ENCODE measurements around the gene IL17B.

The IL17B gene

GRCh38 chr5:149371296-149371962 is 7.7 kb downstream of the IL17B start:
- TF ChIP-seq EZH2phosphoT487 (IDR thresholded peaks at IDR 0.05; ENCODE audit: low read length) (no peak), EZH2 (optimal IDR thresholded peaks at IDR 0.05; ENCODE audit: low read depth, low read length) (no peak), CTCF (IDR thresholded peaks at IDR 0.05; ENCODE audit: low read length) (peak; percentile 72)
- Histone ChIP-seq H3K27ac (ENCODE audit: low read length) (no peak overlapping the region), H4K20me1 (ENCODE audit: insufficient read depth, low read length) (no peaks in the 10 kb centered on the region), H3K4me1 (ENCODE audit: low read length) (peaks cover 22% of the 10 kb centered on the region), H3K4me3 (ENCODE audit: low read length) (no peak overlapping the region), H3K36me3 (replicated peaks; ENCODE audit: insufficient read depth, low read length) (no peaks in the 10 kb centered on the region), H3K4me2 (ENCODE audit: low read depth, low read length) (no peak overlapping the region), H2AFZ (ENCODE audit: low read length) (no peak overlapping the region), H3K9me2 (replicated peaks; ENCODE audit: insufficient read depth, low read length) (no peaks in the 10 kb centered on the region), H3F3A (ENCODE audit: insufficient read depth, low read length) (no peaks in the 10 kb centered on the region; the same call in 1 of the 2 replicates), H3K27me3 (replicated peaks; ENCODE audit: insufficient read depth, low read length) (no peaks in the 10 kb centered on the region), H3K9me3 (replicated peaks; ENCODE audit: insufficient read depth, low read length) (no peaks in the 10 kb centered on the region), H3K9ac (ENCODE audit: low read length) (no peak overlapping the region), H3K79me2 (ENCODE audit: low read length) (no peaks in the 10 kb centered on the region)
- DNase-seq = peak; percentile 73

- Histone ChIP-seq H3K9me2 (replicated peaks; ENCODE audit: insufficient read depth, low read length) (no peaks in the 10 kb centered on the region), H4K20me1 (ENCODE audit: insufficient read depth, low read length) (no peaks in the 10 kb centered on the region), H3K4me2 (ENCODE audit: low read depth, low read length) (no peak overlapping the region), H3K27ac (ENCODE audit: low read length) (no peak overlapping the region), H3K4me3 (ENCODE audit: low read length) (no peak overlapping the region), H3K4me1 (ENCODE audit: low read length) (peaks cover 22% of the 10 kb centered on the region), H3K27me3 (replicated peaks; ENCODE audit: insufficient read depth, low read length) (no peaks in the 10 kb centered on the region), H3K9ac (ENCODE audit: low read length) (no peak overlapping the region), H3K79me2 (ENCODE audit: low read length) (no peaks in the 10 kb centered on the region), H3K36me3 (replicated peaks; ENCODE audit: insufficient read depth, low read length) (no peaks in the 10 kb centered on the region), H2AFZ (ENCODE audit: low read length) (no peak overlapping the region), H3F3A (ENCODE audit: insufficient read depth, low read length) (no peaks in the 10 kb centered on the region; the same call in 1 of the 2 replicates), H3K9me3 (replicated peaks; ENCODE audit: insufficient read depth, low read length) (no peaks in the 10 kb centered on the region)
- no peak for TF ChIP-seq EZH2phosphoT487 (IDR thresholded peaks at IDR 0.05; ENCODE audit: low read length)
- no peak for TF ChIP-seq CTCF (IDR thresholded peaks at IDR 0.05; ENCODE audit: low read length)
- no peak for DNase-seq
Observed at GRCh38 chr5:149370878-149371277, 8.2 kb downstream of the IL17B start.

GRCh38 chr5:149367972-149368645 is 11.0 kb downstream of the IL17B start:
- Histone ChIP-seq H3K36me3 (replicated peaks; ENCODE audit: insufficient read depth, low read length) (no peaks in the 10 kb centered on the region), H3K4me3 (ENCODE audit: low read length) (no peak overlapping the region), H2AFZ (ENCODE audit: low read length) (peak overlapping the region; percentile 65; the same call in 1 of the 2 replicates), H4K20me1 (ENCODE audit: insufficient read depth, low read length) (no peaks in the 10 kb centered on the region), H3K9ac (ENCODE audit: low read length) (no peak overlapping the region), H3K4me2 (ENCODE audit: low read depth, low read length) (peak overlapping the region; percentile 66), H3F3A (ENCODE audit: insufficient read depth, low read length) (no peaks in the 10 kb centered on the region; the same call in 1 of the 2 replicates), H3K79me2 (ENCODE audit: low read length) (no peaks in the 10 kb centered on the region), H3K9me2 (replicated peaks; ENCODE audit: insufficient read depth, low read length) (no peaks in the 10 kb centered on the region), H3K27ac (ENCODE audit: low read length) (no peak overlapping the region), H3K27me3 (replicated peaks; ENCODE audit: insufficient read depth, low read length) (no peaks in the 10 kb centered on the region), H3K9me3 (replicated peaks; ENCODE audit: insufficient read depth, low read length) (no peaks in the 10 kb centered on the region), H3K4me1 (ENCODE audit: low read length) (peaks cover 24% of the 10 kb centered on the region)
- TF ChIP-seq EZH2phosphoT487 (IDR thresholded peaks at IDR 0.05; ENCODE audit: low read length) = no peak
- no peak for DNase-seq
